Jurkat, Clone E6-1 (cell line): ENCODE data around the gene ELOF1.

Experiments
- DNase-seq: peaks from one replicate; pipeline ENCODE4 v3.0.0-alpha.2; 2011; ENCODE audit warnings: low read depth, low spot score
- H3K4me3 ChIP-seq: 2 replicates; pipeline ENCODE4 v1.5.1; 2011; ENCODE audit warnings: mild to moderate bottlenecking, low read length, control low read depth, moderate library complexity

ELOF1 gene

DNA sequence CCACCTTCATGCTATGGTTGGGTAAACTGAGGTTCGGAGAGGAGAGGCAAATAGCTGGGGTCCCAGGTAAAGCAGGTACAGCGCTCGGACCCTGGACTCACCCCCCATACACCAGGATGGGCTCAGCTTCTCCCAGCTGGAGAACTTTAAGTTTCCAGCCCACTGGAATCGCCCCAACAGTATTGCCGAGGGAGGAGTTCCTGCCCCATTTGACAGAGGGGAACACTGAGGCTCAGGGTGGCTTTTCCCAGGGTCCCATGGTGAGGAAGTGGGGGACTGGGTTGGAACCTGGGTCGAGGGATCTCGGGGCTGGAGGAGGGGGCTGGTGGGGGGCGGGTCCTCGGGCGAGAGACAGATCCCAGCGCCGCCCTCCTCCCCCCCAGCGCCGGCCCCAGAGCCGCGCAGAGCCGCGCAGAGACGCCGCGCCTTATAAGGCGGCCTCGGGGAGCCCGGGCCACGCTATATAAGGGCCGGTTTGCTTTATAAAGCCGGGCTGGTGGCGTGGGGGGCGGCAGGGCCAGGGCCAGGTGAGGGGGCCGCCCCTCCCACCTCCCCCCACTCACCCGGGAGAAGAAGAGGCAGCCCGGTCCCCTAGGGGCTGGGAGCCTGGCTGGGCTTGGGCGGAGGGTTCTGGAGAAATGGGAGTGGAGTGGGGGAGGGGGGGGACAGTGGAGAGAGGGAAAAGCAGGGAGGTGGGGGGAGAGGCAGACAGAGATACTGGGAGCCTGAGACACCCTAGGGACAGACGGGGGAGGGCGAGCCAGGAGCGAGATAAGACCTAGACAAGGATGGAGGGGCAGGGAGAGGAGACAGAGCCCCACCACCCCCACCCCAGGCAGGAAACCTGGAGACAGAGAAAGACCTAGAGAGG, 19.3 kb downstream of the ELOF1 start:
- H3K4me3 ChIP-seq, result no peak overlapping the region
- DNase-seq, result no peak

- DNase-seq, result no peak
- no peak within 1 kb of the TSS for H3K4me3 ChIP-seq
Measured at GRCh38 chr19:11538232-11539036, 20.6 kb downstream of the ELOF1 start, which contains the start of gene CNN1. CNN1 (plus strand) TSS chr19:11538851; CDS start chr19:11538928, 77 bp downstream.

- peak overlapping the region; percentile 44 for H3K4me3 ChIP-seq
- peak; percentile 72 for DNase-seq
Measured at GRCh38 chr19:11535792-11536595, 23.0 kb downstream of the ELOF1 start.

- no peak overlapping the region for H3K4me3 ChIP-seq
- no peak for DNase-seq
Measured at GRCh38 chr19:11534948-11535347, 24.1 kb downstream of the ELOF1 start.

- DNase-seq, result no peak
- no peak overlapping the region for H3K4me3 ChIP-seq
Measured at GRCh38 chr19:11534538-11534937, 24.5 kb downstream of the ELOF1 start.

DNA sequence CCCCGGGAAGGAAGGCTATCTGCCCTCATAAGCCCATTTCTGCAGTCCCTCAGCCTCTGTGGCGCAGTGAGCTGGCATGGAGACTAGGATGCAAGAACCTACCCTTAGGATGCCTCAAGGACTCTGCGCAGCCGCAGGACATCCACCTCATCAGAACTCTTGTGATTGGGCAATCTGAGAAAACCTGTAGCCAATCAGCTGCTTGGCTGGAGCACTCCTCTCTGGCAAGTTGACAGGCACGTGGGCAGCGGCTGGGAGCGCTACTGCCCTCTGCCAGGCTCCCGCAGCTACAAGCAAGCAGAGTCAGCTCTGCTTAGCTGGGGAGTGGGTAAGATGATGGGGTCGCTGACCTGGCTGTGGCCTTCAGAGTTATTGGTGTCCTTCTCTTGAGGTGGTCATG, 28.6 kb downstream of the ELOF1 start:
- H3K4me3 ChIP-seq, result no peak overlapping the region
- peak; percentile 40 for DNase-seq

- DNase-seq, result peak; percentile 95
- H3K4me3 ChIP-seq, result peak within 1 kb of the TSS; percentile 89
Measured at GRCh38 chr19:11528551-11529341, 30.3 kb downstream of the ELOF1 start, which contains the start of gene ECSIT. ECSIT (minus strand) TSS chr19:11529134; CDS start chr19:11519170, 9,964 bp downstream.

DNA sequence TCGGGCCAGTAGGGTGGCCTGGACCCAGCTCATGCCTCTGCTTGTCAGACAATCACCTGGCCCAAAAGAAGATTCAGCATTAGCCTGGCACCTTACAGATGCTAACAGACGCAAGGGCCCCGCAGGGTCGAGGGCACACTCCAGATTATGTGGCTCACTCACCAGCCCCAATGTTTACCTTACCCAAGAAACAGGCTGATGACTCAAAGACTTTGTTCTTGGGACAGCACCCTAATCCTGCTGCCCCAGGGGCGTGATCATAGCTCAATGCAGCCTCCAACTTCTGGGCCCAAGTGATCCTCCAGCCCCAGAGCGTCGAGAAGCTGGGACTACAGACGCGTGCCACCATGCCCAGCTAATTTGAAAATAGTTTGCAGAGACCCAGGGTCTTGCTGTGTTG, 39.9 kb downstream of the ELOF1 start:
- no peak for DNase-seq
- no peak overlapping the region for H3K4me3 ChIP-seq

DNA sequence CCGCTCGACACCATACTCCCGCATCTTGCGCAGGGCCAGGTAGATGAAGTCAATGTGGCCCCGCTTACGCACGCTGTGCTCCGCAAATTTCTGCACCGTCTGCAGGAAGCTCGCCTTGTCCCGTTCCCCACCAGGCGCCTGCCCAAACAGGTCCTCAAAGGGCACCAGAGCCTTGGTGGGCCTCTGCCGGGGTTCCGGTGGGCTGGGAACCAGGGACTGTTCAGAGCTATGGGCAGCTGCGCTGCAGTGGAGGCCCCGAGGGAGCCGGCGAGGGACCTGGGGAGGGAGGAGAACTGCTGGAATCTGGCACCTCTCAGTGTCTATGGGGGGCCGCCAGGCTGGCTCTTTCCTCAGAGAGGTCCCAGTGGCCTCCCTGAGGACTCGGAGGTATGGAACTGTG, 45.1 kb downstream of the ELOF1 start:
- DNase-seq, result no peak

DNA sequence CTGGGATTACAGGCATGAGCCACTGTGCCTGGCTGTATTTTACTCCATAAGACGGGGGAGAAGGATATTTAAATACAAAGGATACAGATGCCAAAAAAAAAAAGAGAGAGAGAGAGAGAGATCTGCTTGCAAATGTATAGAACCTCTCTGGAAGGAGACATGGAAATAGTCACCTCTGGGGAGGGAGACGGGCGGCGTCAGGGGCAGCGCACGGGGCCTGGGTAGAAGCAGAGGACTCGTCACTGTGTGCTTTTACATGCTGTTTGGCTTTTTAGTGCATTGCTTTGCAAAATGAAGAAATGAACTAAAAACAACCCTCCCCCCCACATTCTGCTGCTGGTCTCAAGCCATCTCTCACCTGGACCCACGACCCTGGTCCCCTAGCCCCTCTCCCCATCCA, 48.6 kb downstream of the ELOF1 start:
- no peak for DNase-seq
- H3K4me3 ChIP-seq, result no peak overlapping the region

More for the DNA sequence above, 45.1 kb downstream of the ELOF1 start:
- H3K4me3 ChIP-seq, result no peak overlapping the region

DNA sequence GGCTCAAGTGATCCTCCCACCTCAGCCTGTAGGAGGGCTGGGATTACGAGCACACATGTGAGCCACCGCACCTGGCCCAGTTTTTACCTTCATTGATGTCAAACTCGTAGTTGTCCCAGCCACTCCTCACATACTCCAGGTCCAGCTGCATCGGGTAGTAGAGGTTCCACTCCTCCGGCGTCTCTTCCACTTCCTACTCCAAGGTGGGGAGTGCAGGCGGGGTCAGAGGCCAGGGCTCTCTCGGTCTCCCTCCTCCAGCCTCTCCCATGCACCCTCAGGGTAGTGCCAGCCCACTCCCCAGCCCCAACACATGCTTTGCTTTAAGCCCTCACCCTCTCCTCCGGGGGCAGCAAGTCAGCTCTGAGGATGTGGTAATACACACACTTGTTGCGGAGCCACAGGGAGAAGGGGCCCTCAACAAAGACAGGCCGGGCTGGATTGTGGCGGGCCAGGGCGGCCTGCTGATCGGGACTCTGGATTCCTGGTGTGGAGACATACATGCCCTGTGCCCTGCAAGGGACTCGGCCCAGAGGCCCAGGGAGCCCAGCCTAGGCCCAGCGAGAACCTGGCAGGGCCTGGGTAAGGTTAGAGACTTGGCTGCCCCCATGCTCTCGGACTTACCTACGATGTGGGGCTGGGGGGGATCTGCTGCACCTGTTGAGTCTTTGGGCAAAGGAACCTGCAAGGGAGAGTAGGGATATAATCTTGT, 51.5 kb downstream of the ELOF1 start:
- H3K4me3 ChIP-seq, result no peak overlapping the region
- DNase-seq, result no peak

GRCh38 chr19:11506967-11507366, 52.1 kb downstream of the ELOF1 start:
- no peak for DNase-seq

DNA sequence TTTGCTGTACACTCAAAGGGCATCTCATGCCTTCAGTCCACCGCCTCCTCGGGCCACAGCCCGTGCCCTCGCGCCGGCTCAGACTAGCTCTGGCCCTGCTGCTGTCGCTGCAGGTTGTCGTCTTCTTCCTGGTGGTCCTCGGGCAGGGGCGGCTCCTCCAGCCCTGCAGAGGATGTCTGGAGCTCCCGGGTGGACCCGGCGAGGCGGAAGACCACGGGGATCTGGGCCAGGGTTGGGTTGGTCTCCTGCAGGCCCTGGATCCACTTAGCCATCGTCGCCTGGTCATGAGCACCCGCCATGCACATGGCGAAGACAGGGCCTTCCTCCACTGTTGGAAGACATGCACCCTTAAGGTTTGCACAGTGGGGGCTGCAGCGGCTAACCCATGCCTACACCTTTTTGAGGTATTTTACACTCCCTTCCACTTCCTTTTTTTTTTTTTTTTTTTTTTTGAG, 52.9 kb downstream of the ELOF1 start:
- DNase-seq, result no peak
- peak overlapping the region; percentile 64 for H3K4me3 ChIP-seq

More at GRCh38 chr19:11506967-11507366, 52.1 kb downstream of the ELOF1 start:
- H3K4me3 ChIP-seq, result no peak overlapping the region

DNA sequence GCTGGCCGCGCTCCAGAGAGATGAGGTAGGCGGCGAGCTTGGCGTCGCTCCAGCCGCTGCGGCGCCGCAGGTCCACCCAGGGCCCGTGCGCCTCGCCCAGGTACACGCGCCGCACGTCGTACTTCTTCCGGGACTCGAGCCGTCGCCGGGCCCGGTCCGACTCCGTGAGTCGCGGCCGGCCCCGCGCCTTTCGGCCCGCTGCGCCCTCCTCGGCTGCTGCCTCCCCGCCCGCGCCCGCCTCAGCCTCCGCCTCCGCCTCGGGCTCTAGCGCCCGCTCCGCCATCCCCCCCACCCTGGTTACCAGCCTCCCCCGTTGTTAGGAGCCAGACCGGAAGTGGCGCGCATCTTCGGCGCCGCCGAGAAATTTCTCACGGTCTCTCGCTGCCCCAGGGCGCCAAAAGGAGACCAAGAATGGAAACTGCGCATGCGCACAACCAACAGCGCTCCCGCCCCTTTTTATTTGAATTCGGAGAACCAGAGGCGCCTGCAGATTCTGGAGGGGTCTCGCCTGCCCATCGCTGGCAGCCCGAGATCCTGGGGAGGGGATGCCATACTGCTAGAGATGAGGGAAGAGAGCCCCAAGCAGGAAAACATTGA, 53.4 kb downstream of the ELOF1 start, which contains the start of gene ZNF653:
Gene ZNF653, minus strand, starts transcription at position 336 of the 597 bp plus-strand sequence. Its CDS starts 53 bp downstream, at position 283.
- DNase-seq, result peak; percentile 92
- peak within 1 kb of the TSS; percentile 64 for H3K4me3 ChIP-seq

DNA sequence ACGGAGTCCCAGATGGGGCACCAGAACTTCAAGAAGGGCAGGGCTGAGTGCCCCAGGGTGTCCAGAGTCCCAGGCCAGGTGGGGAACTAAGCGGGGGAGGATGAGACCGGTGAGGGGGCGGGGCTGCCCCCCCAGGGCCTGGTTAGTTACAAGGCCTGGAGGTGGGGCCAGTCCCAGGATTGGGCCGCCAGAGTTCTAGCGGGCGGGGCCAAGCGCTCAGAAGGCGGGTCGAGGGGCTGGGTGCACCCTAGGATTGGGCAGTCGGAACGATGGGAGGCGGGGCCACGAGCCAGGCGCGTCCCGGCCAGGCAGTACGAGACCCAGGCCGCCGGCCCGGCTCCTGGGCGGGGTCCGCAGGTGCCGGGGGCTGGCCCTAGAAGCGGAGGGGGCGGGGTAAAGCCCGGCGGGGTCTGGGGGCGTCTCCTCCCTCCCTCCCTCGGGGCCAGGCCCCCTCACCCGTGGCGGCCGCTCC, 54.0 kb downstream of the ELOF1 start:
- peak overlapping the region; percentile 64 for H3K4me3 ChIP-seq
- peak; percentile 92 for DNase-seq

GRCh38 chr19:11504502-11505031, 54.5 kb downstream of the ELOF1 start:
- peak overlapping the region; percentile 64 for H3K4me3 ChIP-seq
- DNase-seq, result no peak
